ENCODE measurements around the gene MC1R.
"Not testable (repeated sequence)": the region's sequence is repeated elsewhere in the genome, so short reads cannot be mapped to it uniquely, and the experiment has no call there.

Gene MC1R

DNA sequence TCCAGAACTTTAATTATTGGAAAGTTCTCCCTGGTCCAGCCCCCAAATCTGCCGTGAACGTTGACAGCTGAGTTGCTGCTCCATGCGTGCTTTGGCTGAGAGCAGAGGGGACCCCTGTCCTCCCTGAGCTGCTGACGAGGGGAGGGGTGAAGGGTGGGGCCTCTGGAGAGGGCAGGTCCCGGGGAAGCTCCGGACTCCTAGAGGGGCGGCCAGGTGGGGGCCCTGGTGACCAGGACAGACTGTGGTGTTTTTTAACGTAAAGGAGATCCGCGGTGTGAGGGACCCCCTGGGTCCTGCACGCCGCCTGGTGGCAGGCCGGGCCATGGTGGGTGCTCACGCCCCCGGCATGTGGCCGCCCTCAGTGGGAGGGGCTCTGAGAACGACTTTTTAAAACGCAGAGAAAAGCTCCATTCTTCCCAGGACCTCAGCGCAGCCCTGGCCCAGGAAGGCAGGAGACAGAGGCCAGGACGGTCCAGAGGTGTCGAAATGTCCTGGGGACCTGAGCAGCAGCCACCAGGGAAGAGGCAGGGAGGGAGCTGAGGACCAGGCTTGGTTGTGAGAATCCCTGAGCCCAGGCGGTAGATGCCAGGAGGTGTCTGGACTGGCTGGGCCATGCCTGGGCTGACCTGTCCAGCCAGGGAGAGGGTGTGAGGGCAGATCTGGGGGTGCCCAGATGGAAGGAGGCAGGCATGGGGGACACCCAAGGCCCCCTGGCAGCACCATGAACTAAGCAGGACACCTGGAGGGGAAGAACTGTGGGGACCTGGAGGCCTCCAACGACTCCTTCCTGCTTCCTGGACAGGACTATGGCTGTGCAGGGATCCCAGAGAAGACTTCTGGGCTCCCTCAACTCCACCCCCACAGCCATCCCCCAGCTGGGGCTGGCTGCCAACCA, at the start of gene MC1R:
MC1R (plus strand) TSS at position 410 of the 895 bp plus-strand sequence; CDS start at position 807, 397 bp downstream.
- peak; percentile 18 for DNase-seq

DNA sequence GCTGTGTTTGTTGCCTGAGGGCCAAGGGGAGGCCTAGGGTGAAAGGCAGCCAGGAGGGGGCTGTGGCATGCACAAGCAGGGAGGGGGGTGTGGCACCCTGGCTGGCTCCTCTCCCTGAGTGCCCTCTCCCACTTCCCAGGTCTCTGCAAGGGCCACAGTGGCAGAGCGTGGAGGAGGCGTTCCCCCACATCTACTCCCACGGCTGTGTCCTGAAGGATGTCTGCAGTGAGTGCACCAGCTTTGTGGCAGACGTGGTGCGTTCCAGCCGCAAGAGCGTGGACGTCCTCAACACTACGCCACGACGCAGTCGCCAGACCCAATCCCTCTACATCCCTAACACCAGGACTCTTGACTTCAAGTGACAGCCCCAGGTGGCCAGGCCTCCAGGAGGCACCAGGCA, 48.8 kb upstream of the MC1R start:
- no peak for DNase-seq

DNA sequence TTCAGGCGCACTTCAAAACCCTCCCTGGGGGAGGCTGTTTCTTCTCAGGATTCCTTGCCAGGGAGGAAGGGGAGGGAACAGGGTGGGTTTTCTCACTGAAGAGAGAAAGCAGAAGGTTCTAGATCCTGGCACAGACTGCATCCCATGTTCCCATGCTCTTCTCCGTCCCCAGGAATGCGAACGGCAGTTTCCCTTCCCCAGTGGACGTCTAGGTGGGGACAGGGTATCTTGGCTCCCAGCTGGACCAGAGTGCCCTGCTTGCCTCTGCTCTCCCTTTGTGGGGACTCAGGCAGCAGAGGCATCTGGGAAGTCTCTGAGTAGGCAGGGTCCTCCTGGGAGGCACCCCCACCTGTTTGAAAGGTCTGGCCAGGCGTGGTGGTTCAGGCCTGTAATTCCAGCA, 48.2 kb upstream of the MC1R start:
- DNase-seq, result no peak

DNA sequence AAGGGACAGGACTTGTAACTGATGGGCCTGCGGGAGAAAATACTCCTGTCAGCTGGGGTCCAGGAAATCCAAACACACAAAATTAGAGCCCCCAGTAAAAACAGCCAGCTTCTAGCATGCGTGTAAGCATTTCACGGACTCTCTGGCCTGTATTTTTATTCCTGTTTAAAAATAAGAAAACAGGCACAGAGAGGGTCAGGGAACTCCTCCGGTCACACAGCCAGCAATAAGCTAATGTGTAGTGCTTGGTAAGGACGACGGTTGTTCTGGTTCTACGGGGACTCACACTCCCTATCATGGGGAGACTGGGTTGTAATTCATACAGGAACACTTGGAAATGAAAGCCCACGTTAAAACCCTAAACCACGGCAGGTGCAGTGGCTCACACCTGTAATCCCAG, 46.8 kb upstream of the MC1R start:
- no peak for DNase-seq

DNA sequence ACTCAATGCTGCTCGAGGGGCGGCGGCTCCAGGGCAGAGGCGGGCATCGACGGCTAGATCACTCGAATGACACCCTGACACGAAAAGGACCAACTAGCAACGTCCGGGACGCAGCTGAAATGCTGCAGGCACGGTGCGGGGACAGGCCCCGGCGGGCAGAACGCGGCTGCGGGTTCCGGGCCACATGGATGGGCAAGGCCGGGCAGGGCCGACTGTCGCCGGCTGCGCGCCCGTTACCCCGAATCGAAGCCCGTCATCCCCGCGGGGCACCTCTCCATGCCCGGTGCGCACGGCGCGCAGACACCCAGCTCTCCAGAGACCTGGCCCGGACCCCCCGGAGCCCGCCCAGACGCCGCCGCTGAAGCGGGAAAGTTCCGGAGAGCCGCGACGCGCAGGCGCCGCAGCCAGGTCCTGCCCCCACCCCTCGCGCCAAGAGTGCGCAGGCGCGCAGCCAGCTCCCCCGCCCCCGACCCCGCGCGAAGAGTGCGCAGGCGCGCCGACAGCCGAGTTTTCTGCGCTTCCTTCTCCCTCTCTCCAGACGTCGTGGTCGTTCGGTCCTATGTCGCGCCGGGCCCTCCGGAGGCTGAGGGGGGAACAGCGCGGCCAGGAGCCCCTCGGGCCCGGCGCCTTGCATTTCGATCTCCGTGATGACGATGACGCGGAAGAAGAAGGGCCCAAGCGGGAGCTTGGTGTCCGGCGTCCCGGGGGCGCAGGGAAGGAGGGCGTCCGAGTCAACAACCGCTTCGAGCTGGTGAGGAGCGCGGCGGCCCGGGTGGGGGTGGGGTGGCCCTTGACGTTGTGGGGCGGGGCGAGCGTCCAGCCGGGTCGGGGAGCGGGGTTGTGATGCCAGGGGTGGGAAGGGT, 45.3 kb upstream of the MC1R start, which contains the start of gene TCF25:
TCF25 (plus strand) TSS at position 484 of the 863 bp plus-strand sequence; CDS start at position 560, 76 bp downstream.
- DNase-seq, result peak; percentile 77

DNA sequence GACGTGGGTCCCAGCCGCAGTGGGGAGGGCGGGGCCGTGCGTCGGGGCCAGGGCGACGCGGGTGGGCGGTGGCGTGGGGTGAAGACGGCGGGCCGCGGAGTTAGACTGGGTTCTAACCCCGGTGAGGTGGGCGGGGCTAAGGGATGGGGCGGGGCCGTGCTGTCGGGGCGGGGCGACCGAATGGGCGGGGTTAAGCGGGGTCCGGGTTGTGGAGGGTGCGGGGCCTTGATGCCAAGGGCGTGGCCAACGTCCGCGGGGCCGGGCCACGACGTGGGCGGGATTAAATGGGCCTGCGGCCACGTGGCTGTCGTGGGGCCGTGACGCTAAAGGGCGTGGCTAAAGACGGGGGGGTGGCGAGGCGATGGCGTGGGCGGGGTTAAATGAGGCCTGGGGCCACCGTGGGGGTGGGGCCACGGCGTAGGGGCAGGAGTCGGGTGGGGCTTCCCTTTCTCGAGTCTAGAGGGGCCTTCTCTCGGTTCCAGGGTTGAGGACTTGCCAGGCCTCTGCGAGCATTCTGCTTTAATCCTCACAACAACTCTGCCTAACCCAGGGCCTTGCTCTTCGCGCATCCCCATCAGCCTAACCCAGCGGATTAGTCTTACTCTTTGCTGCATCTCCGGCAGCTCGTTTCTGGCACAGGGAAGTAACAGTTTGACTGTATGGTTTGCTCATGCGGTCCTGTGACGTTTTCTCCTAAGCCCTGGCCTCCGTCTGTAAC, 44.5 kb upstream of the MC1R start:
- peak; percentile 89 for DNase-seq

DNA sequence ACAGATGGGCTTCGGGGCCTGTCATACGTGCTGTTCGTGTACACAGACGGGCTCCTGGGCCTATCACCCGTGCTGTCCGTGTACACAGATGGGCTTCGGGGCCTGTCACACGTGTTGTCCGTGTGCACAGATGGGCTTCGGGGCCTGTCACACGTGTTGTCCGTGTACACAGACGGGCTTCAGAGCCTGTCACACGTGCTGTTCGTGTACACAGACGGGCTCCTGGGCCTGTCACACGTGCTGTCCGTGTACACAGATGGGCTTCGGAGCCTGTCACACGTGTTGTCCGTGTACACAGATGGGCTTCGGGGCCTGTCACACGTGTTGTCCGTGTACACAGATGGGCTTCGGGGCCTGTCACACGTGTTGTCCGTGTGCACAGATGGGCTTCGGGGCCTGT, 39.5 kb upstream of the MC1R start:
- DNase-seq, result not testable (repeated sequence)

DNA sequence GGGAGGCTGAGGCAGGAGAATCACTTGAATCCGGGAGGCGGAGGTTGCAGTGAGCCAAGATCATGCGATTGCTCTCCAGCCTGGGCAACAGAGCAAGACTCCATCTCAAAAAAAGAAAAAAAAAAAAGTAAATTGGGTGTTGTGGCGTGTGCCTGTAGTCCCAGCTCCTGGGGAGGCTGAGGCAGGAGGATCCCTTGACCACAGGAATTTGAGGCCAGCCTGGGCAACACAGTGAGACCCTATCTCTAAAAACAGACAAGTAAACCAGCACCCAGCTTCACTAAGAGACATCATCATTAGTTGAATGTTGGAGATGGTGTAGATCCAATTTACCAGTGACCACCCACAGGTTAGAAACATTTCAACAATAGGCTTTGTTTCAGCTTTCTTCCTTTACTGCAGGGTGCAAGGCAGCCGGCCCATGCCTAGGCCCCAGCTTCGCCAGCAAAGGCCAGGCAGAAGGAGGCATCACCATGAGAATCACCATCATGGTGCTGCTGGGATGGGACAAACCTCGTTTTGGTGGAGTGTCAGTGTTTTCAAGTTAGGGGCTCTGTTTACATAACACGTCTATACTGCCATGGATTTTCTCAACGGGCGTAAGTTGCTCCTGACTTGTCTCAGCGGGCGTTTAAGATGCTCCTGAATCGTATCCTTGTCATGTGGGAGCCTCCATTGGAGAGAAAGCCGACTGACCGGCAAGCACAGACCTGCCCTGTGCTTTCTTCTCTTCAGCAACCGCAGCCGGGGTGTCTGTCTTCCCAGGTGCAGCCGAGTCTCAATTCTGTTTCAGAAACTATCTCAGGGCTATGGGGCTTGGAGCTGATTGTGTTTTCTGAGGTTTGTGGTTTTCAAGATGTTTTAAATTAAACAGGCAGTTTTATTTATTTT, 37.9 kb upstream of the MC1R start:
- DNase-seq, result no peak

DNA sequence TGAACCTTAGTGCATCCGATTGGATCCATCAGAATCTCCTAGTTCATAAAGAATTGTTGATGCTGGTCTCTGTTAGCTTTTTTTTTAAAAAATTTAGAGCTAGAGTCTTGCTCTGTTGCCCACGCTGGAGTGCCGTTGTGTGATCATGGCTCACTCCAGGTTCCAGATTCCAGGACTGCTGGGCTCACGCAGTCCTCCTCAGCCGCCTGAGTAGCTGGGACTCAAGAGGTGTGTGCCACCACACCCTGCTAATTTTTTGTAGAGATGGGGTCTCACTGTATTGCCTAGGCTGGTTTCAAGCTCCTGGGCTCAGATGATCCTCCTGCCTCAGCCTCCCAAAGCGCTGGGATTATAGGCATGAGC, 37.3 kb upstream of the MC1R start:
- DNase-seq, result no peak

DNA sequence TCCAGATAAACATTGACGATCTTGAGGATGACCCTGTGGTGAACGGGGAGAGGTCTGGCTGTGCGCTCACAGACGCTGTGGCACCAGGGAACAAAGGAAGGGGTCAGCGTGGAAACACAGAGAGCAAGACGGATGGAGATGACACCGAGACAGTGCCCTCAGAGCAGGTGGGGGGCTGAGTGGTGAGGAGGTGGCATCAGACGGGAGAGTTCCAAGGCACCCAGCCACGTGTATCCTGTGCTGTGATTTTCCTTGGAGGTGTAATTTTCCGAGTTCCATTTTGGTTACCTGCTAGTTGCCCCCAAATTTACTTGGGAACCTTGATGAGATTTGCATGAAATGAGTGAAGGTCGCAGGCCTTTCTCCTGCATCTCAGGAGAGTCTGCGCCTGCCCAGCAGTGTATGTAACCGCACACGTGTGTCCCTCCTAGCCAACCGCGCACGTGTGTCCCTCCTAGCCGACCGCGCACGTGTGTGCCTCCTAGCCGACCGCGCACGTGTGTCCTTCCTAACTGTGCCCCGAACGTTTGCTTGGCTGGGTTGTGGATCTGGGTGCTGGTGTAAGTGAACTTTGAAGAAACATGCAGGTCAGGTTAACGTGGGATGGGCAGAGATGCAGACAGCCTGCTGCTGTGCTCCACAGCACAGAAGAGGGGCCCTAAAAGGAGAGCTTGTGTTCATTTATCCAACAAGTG, 35.2 kb upstream of the MC1R start:
- DNase-seq, result no peak

DNA sequence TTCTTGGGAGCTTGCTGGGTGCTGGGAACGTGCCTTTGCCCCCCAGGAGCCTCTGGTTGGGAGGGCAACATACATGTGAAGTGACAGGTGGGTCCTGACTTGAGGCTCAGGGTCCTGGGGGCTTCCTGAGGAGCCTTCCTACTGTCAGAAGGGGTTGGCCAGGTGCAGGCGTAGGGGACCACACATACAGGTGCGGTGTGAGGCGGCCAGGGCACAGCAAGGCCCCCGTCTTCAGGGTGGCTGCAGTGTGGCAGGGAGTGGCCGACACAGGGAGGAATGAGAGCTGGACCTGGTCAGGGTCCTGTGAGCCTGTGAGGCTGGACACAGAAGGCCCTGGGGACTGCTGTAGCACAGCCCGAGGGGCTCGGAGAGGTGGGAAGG, 34.6 kb upstream of the MC1R start:
- no peak for DNase-seq

DNA sequence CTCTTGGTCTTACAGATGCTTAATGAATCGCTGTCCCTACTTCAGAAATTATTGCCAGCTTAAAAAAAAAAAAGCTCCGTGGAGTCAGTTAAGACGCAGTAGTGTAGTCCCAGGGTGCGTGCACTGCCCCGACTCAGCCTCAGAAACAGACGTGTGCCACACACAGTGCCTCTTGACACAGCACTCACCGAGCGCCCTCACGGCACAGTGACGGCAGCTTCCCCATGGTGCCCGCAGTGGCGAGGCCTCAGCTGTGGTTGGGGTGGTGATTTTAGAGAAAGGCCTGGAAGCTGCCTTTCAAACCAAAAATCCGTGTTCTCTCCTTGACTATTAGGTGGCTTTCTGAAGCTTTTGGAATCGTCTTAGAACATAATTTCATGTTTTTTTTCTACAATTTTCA, 31.4 kb upstream of the MC1R start:
- no peak for DNase-seq

DNA sequence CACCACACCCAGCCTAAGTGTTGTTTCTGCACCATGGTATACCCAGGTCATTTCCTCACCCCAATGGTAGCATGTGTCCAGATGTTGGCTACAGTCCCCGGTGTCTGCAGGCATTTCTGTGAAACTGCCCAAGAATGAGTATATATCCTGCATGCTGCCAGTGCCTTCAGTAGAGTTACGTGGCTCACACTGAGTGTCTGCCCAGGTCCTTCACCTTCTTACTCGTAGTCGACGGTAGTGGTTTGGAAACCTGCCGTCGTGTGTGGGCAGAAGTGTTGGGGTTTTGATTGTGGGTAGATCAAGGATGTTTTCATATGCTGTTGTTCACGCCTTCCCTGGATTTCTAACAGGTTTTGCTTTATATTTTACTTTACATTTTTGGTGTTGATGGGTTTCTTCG, 28.5 kb upstream of the MC1R start:
- no peak for DNase-seq

DNA sequence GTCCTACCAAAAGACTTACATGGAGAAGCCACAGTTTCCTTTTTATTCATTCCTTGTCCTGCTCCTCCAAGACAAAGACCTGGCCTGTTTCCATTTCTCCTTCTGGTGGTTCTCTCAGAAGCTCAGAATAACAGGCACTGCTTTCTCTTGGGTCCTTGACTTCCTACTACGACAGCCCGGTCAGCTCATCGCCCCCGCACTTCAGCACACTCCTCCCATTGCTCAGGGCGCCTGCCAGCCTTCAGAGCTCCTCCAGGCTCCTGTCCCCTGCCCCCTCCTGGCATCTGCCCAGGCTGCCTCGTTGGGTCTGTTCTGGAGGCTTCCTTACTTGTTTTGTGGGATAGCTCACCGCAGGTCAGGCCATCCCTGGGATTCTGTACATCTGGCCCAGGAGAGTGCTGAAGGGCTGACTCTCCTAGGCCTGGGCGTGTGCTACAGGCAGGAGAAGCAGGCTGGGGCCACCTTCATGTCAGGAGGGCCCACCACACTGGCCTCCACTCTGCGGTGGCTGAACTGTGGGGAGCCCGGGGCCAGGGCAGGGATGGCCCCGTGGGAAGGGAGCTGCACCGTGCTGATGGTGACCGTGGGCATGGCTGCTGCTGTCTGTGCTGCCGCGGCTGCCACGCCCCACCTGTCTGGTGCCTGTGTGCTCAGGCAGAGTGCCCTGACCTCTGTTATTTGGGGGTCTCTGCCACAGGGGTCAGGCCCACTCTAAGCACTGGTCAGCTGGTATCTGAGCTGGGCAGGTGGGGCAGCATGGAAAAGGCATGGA, 27.6 kb upstream of the MC1R start:
- DNase-seq, result no peak

DNA sequence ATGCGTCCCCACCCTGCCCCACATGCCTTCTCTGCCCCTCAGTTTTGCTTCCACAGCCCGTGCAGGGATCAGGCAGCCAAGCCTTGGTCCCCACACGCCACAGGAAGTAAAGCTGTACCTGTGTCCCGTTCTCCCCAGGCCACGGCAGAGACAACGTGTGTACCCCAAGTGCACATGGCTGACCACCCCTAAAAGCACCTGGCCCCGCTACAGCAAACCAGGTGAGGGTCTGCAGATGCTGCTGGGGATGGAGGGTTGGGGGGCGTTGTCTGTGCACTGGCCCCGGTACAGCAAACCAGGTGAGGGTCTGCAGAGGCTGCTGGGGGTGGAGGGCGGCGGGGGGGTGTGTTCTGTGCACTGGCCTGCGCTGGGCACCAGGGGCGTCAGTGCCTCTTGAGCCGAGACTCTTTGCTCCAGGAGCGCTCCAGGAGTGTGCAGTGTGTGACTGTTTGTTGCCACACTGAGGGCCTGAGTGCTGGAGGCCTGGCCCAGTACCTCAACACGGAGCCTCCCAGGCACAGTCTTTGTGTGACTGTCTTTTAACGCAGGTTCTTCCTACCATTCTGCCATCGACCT, 26.5 kb upstream of the MC1R start:
- DNase-seq, result no peak

DNA sequence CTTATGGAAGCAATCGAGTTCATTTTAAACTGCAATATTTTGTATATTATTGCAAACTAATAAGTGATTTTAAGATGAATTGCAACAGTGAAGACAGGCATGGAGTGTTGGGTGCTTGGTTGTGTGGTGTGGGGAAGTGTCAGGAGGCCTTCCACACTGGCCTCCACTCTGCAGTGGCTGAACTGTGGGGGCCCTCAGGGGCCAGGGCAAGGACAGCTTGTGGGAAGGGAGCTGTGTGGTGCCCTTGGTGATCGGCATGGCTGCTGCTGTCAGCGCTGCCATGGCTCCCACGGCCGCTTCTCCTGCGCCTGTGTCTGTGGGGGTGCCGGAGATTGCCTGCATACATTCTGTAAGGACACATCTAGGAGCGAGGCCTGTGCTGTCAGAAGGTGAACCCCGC, 26.0 kb upstream of the MC1R start:
- no peak for DNase-seq

DNA sequence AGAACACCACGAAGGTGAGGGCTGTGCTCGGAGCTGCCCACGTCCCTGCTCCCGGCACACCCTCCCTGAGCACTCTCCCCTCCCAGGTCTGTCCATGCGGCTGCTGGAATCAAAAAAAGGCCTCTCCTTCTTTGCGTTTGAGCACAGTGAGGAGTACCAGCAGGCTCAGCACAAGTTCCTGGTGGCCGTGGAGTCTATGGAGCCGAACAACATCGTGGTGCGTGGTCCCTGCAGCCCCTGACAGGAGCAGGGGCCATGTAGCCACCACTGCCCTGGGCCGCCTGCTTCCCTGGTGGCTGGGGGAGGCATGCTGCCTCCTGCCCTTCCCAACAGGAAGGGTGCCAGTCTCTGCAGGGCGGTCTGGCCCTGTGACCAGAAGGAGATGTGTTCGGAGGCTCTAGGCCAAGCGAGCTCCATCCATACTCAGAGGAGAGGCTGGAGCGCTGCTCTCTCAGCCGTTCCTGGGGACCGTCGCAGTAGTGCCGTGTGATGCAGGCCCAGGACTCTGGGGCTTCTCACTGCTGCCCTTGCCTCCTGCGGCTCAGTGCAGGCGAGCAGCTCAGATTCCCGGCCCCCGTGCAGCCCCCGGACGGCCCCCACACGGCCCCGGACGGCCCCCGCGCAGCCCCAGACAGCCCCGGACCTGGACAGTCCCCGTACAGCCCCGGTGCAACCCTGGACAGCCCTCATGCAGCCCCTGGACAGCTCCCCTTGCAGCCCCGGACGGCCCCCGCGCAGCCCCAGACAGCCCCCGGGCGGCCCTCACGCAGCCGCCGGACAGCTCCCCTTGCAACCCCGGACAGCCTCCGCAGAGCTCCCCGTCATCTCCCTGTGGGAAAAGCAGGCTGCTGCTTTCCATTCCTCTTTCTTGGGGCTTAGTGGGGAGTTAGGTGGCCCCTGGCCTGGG, 24.8 kb upstream of the MC1R start:
- no peak for DNase-seq

DNA sequence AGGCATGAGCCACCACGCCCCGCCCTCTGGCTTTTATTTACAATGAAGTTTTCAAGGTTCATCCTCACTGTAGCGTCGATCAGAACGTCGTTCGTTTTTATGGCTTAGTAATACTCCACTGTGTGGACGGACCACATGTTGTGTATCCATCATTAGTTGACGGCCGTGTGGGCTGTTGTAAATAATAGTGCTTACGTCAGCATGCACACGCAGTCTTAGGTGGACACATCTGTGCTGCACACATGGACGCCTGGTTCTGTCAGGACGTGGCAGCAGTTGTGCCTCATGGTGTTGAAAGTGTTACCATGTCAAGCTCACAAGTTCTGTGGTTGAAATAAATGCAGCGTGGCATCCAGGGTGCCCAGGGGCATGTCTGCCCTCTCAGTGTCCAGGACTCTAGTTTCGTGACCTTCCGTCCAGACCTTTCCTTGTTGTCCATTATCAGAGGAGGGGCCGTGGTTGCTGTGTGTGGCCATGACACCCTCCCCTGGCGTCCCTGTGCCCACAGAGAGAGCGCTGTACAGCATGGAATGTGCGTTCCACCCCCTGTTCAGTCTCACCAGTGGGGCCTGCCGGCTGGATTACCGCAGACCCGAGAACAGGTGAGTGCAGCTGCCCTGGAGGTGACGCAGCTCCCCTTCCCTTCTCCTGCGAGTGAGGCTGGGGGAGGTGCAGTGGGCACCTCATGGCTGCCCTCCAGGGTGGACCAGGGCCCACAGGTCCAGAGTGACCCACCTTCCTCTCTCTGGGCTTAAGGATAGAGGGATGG, 23.0 kb upstream of the MC1R start:
- DNase-seq, result no peak
